Measurements from ENCODE around the gene PTGES3.

PTGES3 gene

GRCh38 chr12:56645717-56646446 lies 42.2 kb downstream of the PTGES3 start, which contains the start of gene ATP5F1B (continued):
- TF ChIP-seq, protein P1, sequence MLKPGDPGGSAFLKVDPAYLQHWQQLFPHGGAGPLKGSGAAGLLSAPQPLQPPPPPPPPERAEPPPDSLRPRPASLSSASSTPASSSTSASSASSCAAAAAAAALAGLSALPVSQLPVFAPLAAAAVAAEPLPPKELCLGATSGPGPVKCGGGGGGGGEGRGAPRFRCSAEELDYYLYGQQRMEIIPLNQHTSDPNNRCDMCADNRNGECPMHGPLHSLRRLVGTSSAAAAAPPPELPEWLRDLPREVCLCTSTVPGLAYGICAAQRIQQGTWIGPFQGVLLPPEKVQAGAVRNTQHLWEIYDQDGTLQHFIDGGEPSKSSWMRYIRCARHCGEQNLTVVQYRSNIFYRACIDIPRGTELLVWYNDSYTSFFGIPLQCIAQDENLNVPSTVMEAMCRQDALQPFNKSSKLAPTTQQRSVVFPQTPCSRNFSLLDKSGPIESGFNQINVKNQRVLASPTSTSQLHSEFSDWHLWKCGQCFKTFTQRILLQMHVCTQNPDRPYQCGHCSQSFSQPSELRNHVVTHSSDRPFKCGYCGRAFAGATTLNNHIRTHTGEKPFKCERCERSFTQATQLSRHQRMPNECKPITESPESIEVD (tag by site-specific recombination; IDR thresholded peaks at IDR 0.05), result no peak
- TF ChIP-seq ZNF555 (tag by site-specific recombination; conservative IDR thresholded peaks at IDR 0.05), result no peak
- TF ChIP-seq PRDM10 (tag by site-specific recombination; IDR thresholded peaks at IDR 0.05), result peak; percentile 62
- TF ChIP-seq ZBTB17 (tag by site-specific recombination; IDR thresholded peaks at IDR 0.05), result peak; percentile 73
- TF ChIP-seq ZBTB8A (tag by site-specific recombination; IDR thresholded peaks at IDR 0.05), result peak; percentile 56; the same call in 1 of the 2 replicates
- TF ChIP-seq TRIM28 (IDR thresholded peaks at IDR 0.05; ENCODE audit: borderline replicate concordance, low read length), result peak; percentile 91; the same call in 1 of the 2 replicates
- TF ChIP-seq SETDB1 (IDR thresholded peaks at IDR 0.05; ENCODE audit: insufficient read length, low read length), result no peak
- TF ChIP-seq, protein P2, sequence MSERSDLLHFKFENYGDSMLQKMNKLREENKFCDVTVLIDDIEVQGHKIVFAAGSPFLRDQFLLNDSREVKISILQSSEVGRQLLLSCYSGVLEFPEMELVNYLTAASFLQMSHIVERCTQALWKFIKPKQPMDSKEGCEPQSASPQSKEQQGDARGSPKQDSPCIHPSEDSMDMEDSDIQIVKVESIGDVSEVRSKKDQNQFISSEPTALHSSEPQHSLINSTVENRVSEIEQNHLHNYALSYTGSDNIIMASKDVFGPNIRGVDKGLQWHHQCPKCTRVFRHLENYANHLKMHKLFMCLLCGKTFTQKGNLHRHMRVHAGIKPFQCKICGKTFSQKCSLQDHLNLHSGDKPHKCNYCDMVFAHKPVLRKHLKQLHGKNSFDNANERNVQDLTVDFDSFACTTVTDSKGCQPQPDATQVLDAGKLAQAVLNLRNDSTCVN (tag by site-specific recombination; optimal IDR thresholded peaks at IDR 0.05), result peak; percentile 7
- no peak for TF ChIP-seq ZNF16 (tag by site-specific recombination; IDR thresholded peaks at IDR 0.05; ENCODE audit: low read depth)
- peak; percentile 91 for TF ChIP-seq ZNF629 (tag by site-specific recombination; IDR thresholded peaks at IDR 0.05)
- TF ChIP-seq PATZ1 (tag by site-specific recombination; IDR thresholded peaks at IDR 0.05), result peak; percentile 57; the same call in 1 of the 2 replicates
- 0 out of 2 replicates have a peak, but pooled peaks have one; percentile 57 for TF ChIP-seq KLF16 (tag by site-specific recombination; IDR thresholded peaks at IDR 0.05)
- no peak for TF ChIP-seq ZNF423 (tag by site-specific recombination; IDR thresholded peaks at IDR 0.05)

DNA sequence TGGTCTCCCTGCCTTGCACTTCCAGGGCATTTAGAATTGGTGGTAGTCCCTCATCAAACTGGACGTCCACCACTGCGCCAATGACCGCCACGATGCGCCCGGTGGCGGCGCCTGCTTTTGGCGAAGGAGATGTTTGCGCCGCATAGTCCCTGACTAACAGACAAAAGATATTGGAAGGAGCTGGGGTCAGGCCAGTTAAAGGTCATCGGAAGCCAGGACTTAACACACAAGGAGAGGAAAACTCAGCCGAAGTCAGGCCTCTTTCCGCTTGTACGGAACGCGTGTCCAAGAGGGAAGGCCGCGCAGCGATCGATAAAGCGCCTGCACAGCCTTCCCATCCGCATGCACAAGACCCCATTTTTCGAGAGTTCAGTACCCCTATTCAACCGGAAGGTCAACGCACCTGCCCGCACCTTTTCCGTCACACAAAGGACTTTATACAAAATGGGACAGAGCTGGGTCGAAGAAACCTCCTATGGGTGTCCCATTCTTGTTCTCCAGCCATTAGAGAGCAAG lies 42.8 kb downstream of the PTGES3 start:
- peaks cover 42 to 52% of the 10 kb centered on the region in 2 experiments for H3K36me3 ChIP-seq (ENCODE audit: control insufficient read depth in 2 of 2, insufficient read depth in 1 of 2, low read length in 2 of 2)
- TF ChIP-seq ZNF48 (tag by site-specific recombination; IDR thresholded peaks at IDR 0.05) (no peak), ZFP37 (tag by site-specific recombination; IDR thresholded peaks at IDR 0.05) (peak; percentile 81; the same call in 1 of the 2 replicates), ZFP3 (tag by site-specific recombination; IDR thresholded peaks at IDR 0.05; ENCODE audit: low read depth) (no peak), KLF7 (tag by site-specific recombination; IDR thresholded peaks at IDR 0.05; ENCODE audit: borderline replicate concordance) (0 out of 2 replicates have a peak, but pooled peaks have one; percentile 16), ZBTB11 (tag by site-specific recombination; conservative IDR thresholded peaks at IDR 0.05; ENCODE audit: low read depth) (peak; percentile 32; the same call in 1 of the 2 replicates), BCL11B (tag by site-specific recombination; IDR thresholded peaks at IDR 0.05; ENCODE audit: low read depth) (no peak), ZNF548 (tag by site-specific recombination; IDR thresholded peaks at IDR 0.05) (no peak)
- TF ChIP-seq, protein P2 (tag by site-specific recombination; optimal IDR thresholded peaks at IDR 0.05), result peak; percentile 34
- H3K4me1 ChIP-seq (ENCODE audit: control insufficient read depth, insufficient read depth, low read length), result 0 out of 2 replicates have a peak, but pooled peaks cover 2% of the 10 kb centered on the region
- peak overlapping the region; percentile 64 for H3K4me3 ChIP-seq (ENCODE audit: low read depth, low read length)
- CTCF ChIA-PET, result interaction anchor here (0.6 to 2.0 kb wide), 4 partner anchors 9 to 354 kb away, joined by 3 to 14 read pairs (median 6); no protein-coding TSS in a partner anchor
- H3K9me3 ChIP-seq (ENCODE audit: control insufficient read depth, insufficient read depth, low read depth, low read length), result no peaks in the 10 kb centered on the region
- H3K27ac ChIP-seq (ENCODE audit: extremely low read depth, low read depth, low read length), result peak overlapping the region; percentile 82
- POLR2A ChIA-PET, result interaction anchor here (0.6 to 5.7 kb wide), 11 partner anchors 10 to 466 kb away, joined by 3 to 77 read pairs (median 4); partner anchors contain the start of genes NACA, PTGES3, RBMS2 and STAT6
